Stimulated activated CD4-positive, alpha-beta T cell treated with anti-CD3 and anti-CD28 coated beads, Interleukin-12 subunit alpha, Interleukin-12 subunit beta, amount 100 ng/mL, for 48 hours (primary cell): ENCODE results near the gene TCERG1L.
"Not testable (repeated sequence)": the region's sequence is repeated elsewhere in the genome, so short reads cannot be mapped to it uniquely, and the experiment has no call there.

ENCODE experiments used
- DNase-seq, 3 donors: peaks; one replicate each; pipeline ENCODE4 v3.0.0-alpha.2; 2020; ENCODE audit warnings: low read depth in 2 of 3, low spot score in 1 of 3

Gene TCERG1L

GRCh38 chr10:131249955-131250344 is 61.6 kb downstream of the TCERG1L start:
- DNase-seq = no peak

- DNase-seq = no peak
Measured at GRCh38 chr10:131249238-131249954, 62.1 kb downstream of the TCERG1L start.

GRCh38 chr10:131248376-131249165 is 63.0 kb downstream of the TCERG1L start:
- DNase-seq = no peak

- no peak for DNase-seq
Measured at GRCh38 chr10:131247873-131248272, 63.6 kb downstream of the TCERG1L start.

- DNase-seq = no peak
Measured at GRCh38 chr10:131246775-131247174, 64.7 kb downstream of the TCERG1L start.

GRCh38 chr10:131246089-131246488 is 65.4 kb downstream of the TCERG1L start:
- DNase-seq = no peak

- DNase-seq = no peak
Measured at GRCh38 chr10:131245475-131246059, 66.0 kb downstream of the TCERG1L start.

GRCh38 chr10:131244836-131245235 is 66.7 kb downstream of the TCERG1L start:
- DNase-seq = no peak

GRCh38 chr10:131243076-131243475 is 68.4 kb downstream of the TCERG1L start:
- no peak for DNase-seq

- no peak for DNase-seq
Measured at GRCh38 chr10:131242007-131242406, 69.5 kb downstream of the TCERG1L start.

- no peak for DNase-seq
Measured at GRCh38 chr10:131240691-131241090, 70.8 kb downstream of the TCERG1L start.

GRCh38 chr10:131239926-131240325 is 71.6 kb downstream of the TCERG1L start:
- DNase-seq = no peak

- DNase-seq = no peak
Measured at GRCh38 chr10:131239450-131239849, 72.1 kb downstream of the TCERG1L start.

GRCh38 chr10:131238669-131239280 is 72.7 kb downstream of the TCERG1L start:
- no peak for DNase-seq

- no peak for DNase-seq
Measured at GRCh38 chr10:131237991-131238651, 73.4 kb downstream of the TCERG1L start.

- DNase-seq = not testable (repeated sequence)
Measured at GRCh38 chr10:131234606-131235005, 76.9 kb downstream of the TCERG1L start.

GRCh38 chr10:131233611-131234258 is 77.8 kb downstream of the TCERG1L start:
- no peak for DNase-seq

- no peak for DNase-seq
Measured at GRCh38 chr10:131231965-131232541, 79.5 kb downstream of the TCERG1L start.

GRCh38 chr10:131231323-131231964 is 80.1 kb downstream of the TCERG1L start:
- no peak for DNase-seq
